A673 (cell line): ENCODE data around the gene HLA-G.

Source experiments
- EZH2 ChIP-seq: fragments of 200-600 bp; sonication (generic); IDR thresholded peaks from 2 replicates; pipeline ENCODE4 v1.6.1; 2017; ENCODE audit warnings: borderline replicate concordance, low read depth, mild to moderate bottlenecking, mixed read lengths, antibody characterized with exemption, low read length; ENCODE audit not compliant: poor library complexity, severe bottlenecking
- TF ChIP-seq, protein P1 (sequence below): fragments of 300-800, 200-600 bp; sonication (generic); conservative IDR thresholded peaks from 2 replicates; pipeline ENCODE4 v1.5.1; 2017; ENCODE audit warnings: low read depth, mild to moderate bottlenecking, antibody characterized with exemption, low read length, moderate library complexity, mixed read lengths

DNA sequence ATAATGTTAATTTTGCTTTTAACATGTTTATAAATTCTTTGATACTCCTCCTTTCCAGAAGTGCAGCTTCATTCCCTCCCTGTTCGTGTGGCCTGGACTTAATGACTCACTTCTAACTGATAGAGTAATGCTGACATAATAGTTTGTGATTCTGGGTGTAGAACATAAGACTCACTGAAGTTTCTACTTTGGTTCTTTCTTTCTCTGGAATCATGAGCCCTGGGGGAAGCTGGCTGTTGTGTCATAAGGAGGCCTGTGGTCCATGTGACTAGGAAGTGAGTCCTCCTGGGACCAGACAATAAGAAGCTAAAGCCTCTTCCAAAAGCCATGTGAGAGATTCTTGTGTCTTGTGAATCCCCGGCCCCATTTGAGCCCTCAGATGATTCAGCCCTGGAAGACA, 30.5 kb upstream of the HLA-G start:
- TF ChIP-seq, protein P1, sequence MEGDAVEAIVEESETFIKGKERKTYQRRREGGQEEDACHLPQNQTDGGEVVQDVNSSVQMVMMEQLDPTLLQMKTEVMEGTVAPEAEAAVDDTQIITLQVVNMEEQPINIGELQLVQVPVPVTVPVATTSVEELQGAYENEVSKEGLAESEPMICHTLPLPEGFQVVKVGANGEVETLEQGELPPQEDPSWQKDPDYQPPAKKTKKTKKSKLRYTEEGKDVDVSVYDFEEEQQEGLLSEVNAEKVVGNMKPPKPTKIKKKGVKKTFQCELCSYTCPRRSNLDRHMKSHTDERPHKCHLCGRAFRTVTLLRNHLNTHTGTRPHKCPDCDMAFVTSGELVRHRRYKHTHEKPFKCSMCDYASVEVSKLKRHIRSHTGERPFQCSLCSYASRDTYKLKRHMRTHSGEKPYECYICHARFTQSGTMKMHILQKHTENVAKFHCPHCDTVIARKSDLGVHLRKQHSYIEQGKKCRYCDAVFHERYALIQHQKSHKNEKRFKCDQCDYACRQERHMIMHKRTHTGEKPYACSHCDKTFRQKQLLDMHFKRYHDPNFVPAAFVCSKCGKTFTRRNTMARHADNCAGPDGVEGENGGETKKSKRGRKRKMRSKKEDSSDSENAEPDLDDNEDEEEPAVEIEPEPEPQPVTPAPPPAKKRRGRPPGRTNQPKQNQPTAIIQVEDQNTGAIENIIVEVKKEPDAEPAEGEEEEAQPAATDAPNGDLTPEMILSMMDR, result no peak
- no peak for TF ChIP-seq EZH2
